NOMO-1 (cell line): ENCODE results near the gene POLG.
"Not testable (repeated sequence)": the region's sequence is repeated elsewhere in the genome, so short reads cannot be mapped to it uniquely, and the experiment has no call there.

Experiments used
- DNase-seq, 2 experiments: peaks; one replicate each; lab custom pipeline; 2025; ENCODE audit not compliant: unreplicated experiment in 2 of 2; lab: John Stamatoyannopoulos, UW

Gene POLG

DNA sequence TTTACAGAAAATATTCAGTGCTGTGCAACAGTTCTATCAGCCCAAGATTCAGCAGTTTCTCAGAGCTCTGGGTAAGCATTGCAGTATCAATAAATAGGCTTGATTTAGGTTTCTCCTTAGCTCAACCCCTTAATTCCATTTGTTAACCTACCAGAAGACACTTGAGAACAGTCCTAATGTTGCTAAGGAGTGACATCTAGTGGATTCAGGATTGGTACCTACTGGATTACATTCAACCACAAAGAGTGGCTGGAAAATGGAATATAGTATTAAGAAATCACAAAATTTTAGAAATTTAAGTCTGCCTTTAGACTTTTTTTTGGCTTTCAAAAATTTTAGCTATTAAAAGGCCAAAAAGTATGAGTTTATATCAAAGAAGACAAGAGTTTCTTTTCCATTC is 34.7 kb downstream of the POLG start:
- DNase-seq = no peak

DNA sequence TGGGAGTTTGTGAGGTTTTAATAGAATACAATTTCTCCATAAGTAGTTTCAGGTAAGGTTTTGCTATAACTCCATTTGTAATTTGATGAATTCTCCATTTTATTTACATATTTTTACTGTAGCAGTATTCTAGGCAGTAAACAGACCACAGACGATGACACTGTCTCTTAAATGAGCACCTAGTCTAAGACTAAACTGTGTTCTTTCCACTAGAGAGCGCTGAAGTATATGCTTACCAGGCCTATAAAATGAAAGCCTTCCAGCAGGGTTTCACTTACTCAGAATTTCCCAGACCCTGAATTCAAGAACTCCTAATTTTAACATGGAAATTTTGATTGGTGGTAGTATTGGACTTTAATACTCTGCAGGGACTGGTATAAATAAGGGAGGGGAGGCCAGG is 41.6 kb downstream of the POLG start:
- DNase-seq = no peak

DNA sequence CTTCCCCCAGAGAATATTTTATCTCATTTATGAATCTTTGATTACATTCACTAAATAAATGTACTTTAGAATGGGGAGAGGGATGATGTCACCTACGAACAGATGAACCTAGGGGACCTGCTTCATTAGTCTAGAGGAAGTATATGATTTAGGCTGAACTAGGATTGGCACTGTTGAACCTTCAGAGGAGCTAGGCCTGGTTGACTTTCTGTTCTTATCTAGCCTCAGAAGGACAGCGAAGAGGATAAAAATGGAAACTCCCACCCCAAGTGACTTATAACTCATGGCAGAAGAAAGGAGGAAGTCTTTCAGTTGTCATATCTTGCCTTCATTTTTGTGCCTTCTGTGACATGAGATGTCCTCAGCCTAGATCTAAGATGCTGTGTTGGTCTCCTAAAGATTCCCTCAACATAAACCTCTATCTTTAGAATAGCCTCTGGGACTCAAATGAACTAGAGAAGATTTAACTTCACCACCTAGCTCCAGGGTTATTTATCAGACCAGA is 42.6 kb downstream of the POLG start:
- no peak for DNase-seq

DNA sequence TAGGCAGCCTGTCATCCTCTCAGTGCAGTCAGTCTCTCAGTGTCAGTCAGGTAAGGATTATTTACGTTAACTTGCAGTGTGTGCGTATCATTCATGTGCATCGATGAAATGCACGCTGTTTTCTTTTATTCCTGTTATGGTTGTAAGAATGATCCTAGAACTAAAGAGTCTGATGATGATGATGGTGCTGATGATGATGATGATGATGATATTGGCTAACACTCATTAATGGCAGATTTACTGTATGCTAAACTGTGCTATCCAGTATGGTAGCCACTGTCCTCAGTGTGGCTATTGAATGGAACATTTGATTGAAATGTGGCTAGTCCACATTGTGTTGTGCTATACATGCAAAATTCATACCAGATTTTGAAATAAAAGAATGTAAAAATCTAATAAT is 51.4 kb downstream of the POLG start:
- no peak for DNase-seq

DNA sequence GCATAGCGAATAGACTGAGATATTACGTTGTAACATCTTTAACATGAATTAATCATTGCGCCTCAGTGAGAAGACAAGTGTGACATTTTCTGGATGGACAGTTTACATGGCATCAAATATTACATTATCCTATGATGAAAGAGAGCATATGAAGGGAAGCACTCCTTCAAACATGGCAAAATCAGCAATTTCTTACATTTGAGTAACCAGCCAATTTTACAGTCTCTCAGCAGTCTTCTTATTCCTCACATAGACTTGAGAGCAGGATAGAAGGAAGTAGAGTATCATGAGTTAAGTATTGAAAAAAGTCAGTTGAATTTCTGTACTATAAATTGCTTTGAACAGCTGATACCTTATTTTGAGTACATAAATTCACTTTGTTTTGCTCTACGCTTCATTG is 52.0 kb downstream of the POLG start:
- DNase-seq = no peak

DNA sequence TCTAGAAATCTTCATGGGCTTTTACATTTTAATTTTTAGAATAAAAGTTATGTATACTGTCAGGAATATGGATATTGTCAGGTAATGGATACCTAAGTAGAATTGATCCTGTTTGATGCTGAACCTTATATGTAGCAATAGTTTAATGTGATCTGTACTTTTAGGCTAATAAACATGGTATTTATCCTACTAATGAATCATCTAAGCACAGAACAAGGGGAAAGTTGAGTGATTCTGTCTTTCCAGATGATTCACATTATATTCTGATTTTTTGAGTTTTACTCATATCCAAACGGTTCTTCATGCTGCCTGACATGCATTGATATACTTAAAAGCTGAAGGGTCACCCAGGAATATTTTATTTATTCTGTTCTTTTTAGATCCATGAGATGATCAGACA is 56.3 kb downstream of the POLG start:
- DNase-seq = no peak

DNA sequence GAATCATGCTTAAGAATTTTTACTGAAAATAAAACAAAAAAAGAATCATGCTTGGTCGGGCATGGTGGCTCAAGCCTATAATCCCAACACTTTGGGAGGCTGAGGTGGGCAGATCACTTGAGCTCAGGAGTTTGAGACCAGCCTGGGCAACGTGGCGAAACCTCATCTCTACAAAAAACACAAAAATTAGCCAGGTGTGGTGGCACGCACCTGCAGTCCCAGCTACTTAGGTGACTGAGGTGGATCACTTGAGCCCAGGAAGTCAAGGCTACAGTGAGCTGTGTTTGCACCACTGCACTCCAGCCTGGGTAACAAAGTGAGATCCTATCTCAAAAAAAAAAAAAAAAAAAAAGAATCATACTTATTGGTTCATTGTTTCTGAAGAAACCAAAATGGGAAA is 57.3 kb downstream of the POLG start:
- not testable (repeated sequence) for DNase-seq
